Endothelial cell of umbilical vein (primary cell): Measurements from ENCODE around the gene FGF19. TPM values are rescaled to one million over a fixed set of nuclear protein-coding genes. Genes with fewer than 3 reads are reported as not detected.

ENCODE experiments used
- BruUV-seq: library from RNA; stranded (reverse); fragments of 400-500 nt; replicated peaks from 2 replicates; lab custom pipeline; 2021; lab: Mats Ljungman, UMichigan
- CTCF ChIA-PET: fragments of 300-600, 350-600 bp; sonication (Branson Sonifier 250); formaldehyde crosslinking; loops from one replicate; lab custom pipeline; 2021; ENCODE audit warnings: antibody characterized with exemption, inconsistent platforms; lab: Charles Lee
- POLR2A ChIA-PET: fragments of 300-600, 350-600 bp; sonication (Branson Sonifier 250); formaldehyde crosslinking; loops from one replicate; lab custom pipeline; 2021; ENCODE audit warnings: antibody characterized with exemption, inconsistent platforms; lab: Charles Lee
- DNase-seq: peaks from one replicate; pipeline ENCODE4 v3.0.0-alpha.2; 2011; ENCODE audit warnings: low read depth, low spot score
- FAIRE-seq: peaks from 2 replicates; lab custom pipeline; 2011; peaks lifted over from hg19 to GRCh38; lab: Jason Lieb, UNC
- H2AFZ ChIP-seq: 2 replicates; pipeline ENCODE4 v1.6.0; 2012; ENCODE audit warnings: low read depth, low read length, control low read depth, inconsistent platforms
- H3K27ac ChIP-seq: 2 replicates; pipeline ENCODE4 v1.5.1; 2011; ENCODE audit warnings: low read depth, mild to moderate bottlenecking, control low read depth, low read length, moderate library complexity; ENCODE audit not compliant: insufficient read depth
- H3K27me3 ChIP-seq, 2 experiments: 2 replicates each; pipeline versions ENCODE4 v1.6.0 to v1.6.1; 2011; ENCODE audit warnings: low read length in 2 of 2, mixed read lengths in 1 of 2; ENCODE audit not compliant: control insufficient read depth in 2 of 2, insufficient read depth in 2 of 2
- H3K36me3 ChIP-seq, 2 experiments: 2 replicates in 1 of 2; 3 replicates in 1 of 2; pipeline ENCODE4 v1.5.1; 2011; ENCODE audit warnings: low read length in 2 of 2, mild to moderate bottlenecking in 1 of 2, moderate library complexity in 1 of 2; ENCODE audit not compliant: control insufficient read depth in 2 of 2, insufficient read depth in 2 of 2; ENCODE audit errors: extremely low read depth in 1 of 2
- H3K4me1 ChIP-seq: 3 replicates; pipeline ENCODE4 v1.5.1; 2011; ENCODE audit warnings: mild to moderate bottlenecking, low read length; ENCODE audit not compliant: control insufficient read depth, insufficient read depth; ENCODE audit errors: extremely low read depth
- H3K4me2 ChIP-seq: 2 replicates; pipeline ENCODE4 v1.6.1; 2011; ENCODE audit warnings: low read length, control low read depth, mixed read lengths; ENCODE audit not compliant: insufficient read depth
- H3K4me3 ChIP-seq, 3 experiments: fragments of 200-600 bp in 1 of 3; sonication (generic), shearing (Covaris generic) in 1 of 3; replicated peaks in 1 of 3; 2 replicates each; pipeline ENCODE4 v1.5.1; 2011 to 2016; ENCODE audit warnings: control low read depth in 3 of 3, low read length in 3 of 3, mild to moderate bottlenecking in 2 of 3, inconsistent platforms in 1 of 3, low read depth in 1 of 3, moderate library complexity in 1 of 3; ENCODE audit not compliant: insufficient read depth in 1 of 3
- H3K79me2 ChIP-seq: 2 replicates; pipeline ENCODE4 v1.6.0; 2012; ENCODE audit warnings: low read length, inconsistent platforms; ENCODE audit not compliant: control insufficient read depth, insufficient read depth
- H3K9ac ChIP-seq: replicated peaks from 2 replicates; pipeline ENCODE3; 2011; ENCODE audit warnings: low read length, control low read depth; ENCODE audit not compliant: insufficient read depth; ENCODE audit errors: extremely low read depth
- H3K9me1 ChIP-seq: replicated peaks from 3 replicates; pipeline ENCODE4 v1.6.0; 2011; ENCODE audit warnings: mild to moderate bottlenecking, low read length; ENCODE audit not compliant: control insufficient read depth, insufficient read depth; ENCODE audit errors: extremely low read depth
- H3K9me3 ChIP-seq: replicated peaks from 2 replicates; pipeline ENCODE4 v1.5.1; 2012; ENCODE audit warnings: low read length, inconsistent platforms; ENCODE audit not compliant: control insufficient read depth, insufficient read depth
- H4K20me1 ChIP-seq: replicated peaks from 2 replicates; pipeline ENCODE3; 2011; ENCODE audit warnings: mild to moderate bottlenecking, low read length; ENCODE audit not compliant: control insufficient read depth, insufficient read depth; ENCODE audit errors: extremely low read depth
- EZH2 ChIP-seq: IDR thresholded peaks from 2 replicates; pipeline ENCODE4 v1.6.1; 2012; ENCODE audit warnings: borderline replicate concordance, low read depth, mild to moderate bottlenecking, moderate library complexity, low read length, inconsistent platforms; ENCODE audit not compliant: severe bottlenecking
- FOS ChIP-seq: IDR thresholded peaks from 2 replicates; pipeline ENCODE4 v1.6.1; 2011; ENCODE audit warnings: mild to moderate bottlenecking, low read length, moderate library complexity, borderline replicate concordance; ENCODE audit not compliant: insufficient read depth
- GATA2 ChIP-seq: IDR thresholded peaks from 2 replicates; pipeline ENCODE4 v1.7.0; 2011; ENCODE audit warnings: low read depth, mild to moderate bottlenecking, moderate library complexity, mixed read lengths, low read length; ENCODE audit not compliant: insufficient read length, insufficient read depth
- JUN ChIP-seq: IDR thresholded peaks from 2 replicates; pipeline ENCODE4 v1.6.1; 2011; ENCODE audit warnings: borderline replicate concordance, low read depth; ENCODE audit not compliant: insufficient read length, insufficient read depth
- MAX ChIP-seq: IDR thresholded peaks from 2 replicates; pipeline ENCODE4 v1.6.1; 2011; ENCODE audit not compliant: insufficient read depth, insufficient read length
- MYC ChIP-seq: IDR thresholded peaks from one replicate; pipeline ENCODE4 v1.6.1; 2011; ENCODE audit warnings: mild to moderate bottlenecking, low read depth, low read length
- POLR2A ChIP-seq: IDR thresholded peaks from 2 replicates; pipeline ENCODE4 v1.6.1; 2012; ENCODE audit warnings: low read depth, mild to moderate bottlenecking, control low read depth, low read length
- POLR2AphosphoS5 ChIP-seq: IDR thresholded peaks from 2 replicates; pipeline ENCODE4 v1.6.1; 2012; ENCODE audit warnings: low read depth, mild to moderate bottlenecking, control low read depth, low read length, moderate library complexity; ENCODE audit not compliant: insufficient read depth
- dilution Hi-C: fragments of 300-500 bp; cut with MboI; formaldehyde crosslinking; loops from one replicate; pipeline ENCODE4 v1.15.0; 2019; ENCODE audit warnings: low sequenced_read_pairs; ENCODE audit not compliant: extremely low pct_ligation_motif_present
- intact Hi-C: fragments of 100-400 bp; cut with micrococcal nuclease; formaldehyde crosslinking; loops from one replicate; pipeline ENCODE4 v1.10.0; 2022
- polyA plus RNA-seq, 4 experiments: library from polyadenylated mRNA; depleted of rRNA in 3 of 4; stranded (reverse) in 3 of 4; unstranded in 1 of 4; fragments of >200 nt; gene quantifications; 2 replicates each; pipeline versions ENCODE4 v1.2.1 to v1.2.3, GENCODE V29; 2011 to 2012; ENCODE audit warnings: missing spikeins in 1 of 4
- total RNA-seq: library from RNA; stranded (reverse); gene quantifications from 2 replicates; pipeline ENCODE4 v1.2.3, GENCODE V29; 2021
- TF ChIP-seq, protein P1 (sequence below), 2 donors: IDR thresholded peaks; 1 replicate in 1 of 2; 2 replicates in 1 of 2; pipeline ENCODE4 v1.5.1; 2011; ENCODE audit warnings: low read length in 2 of 2, mild to moderate bottlenecking in 2 of 2, moderate library complexity in 2 of 2, control low read depth in 1 of 2, inconsistent platforms in 1 of 2, low read depth in 1 of 2; ENCODE audit not compliant: insufficient read depth in 1 of 2; ENCODE audit errors: extremely low read depth in 1 of 2

FGF19 gene
- total and polyA plus RNA-seq, 2 donors (not counting 3 experiments of a cell fraction or from before 2014, with no cell fraction given), result 0.03 TPM; not detected in 1

GRCh38 chr11:69659591-69659990 is 44.2 kb downstream of the FGF19 start:
- peaks cover 2 to 7% of the 10 kb centered on the region in 2 experiments for H3K36me3 ChIP-seq
- dilution Hi-C loops (loop anchor here (25.0 kb wide), 1 partner anchor 547 kb away; no protein-coding TSS in a partner anchor), intact Hi-C loops (loop anchor here (5.0 kb wide), 1 partner anchor 557 kb away; no protein-coding TSS in a partner anchor)
- FAIRE-seq (no peak), DNase-seq (no peak)
- no peak overlapping the region for H3K27ac ChIP-seq
- H2AFZ ChIP-seq, result no peak overlapping the region
- H3K4me2 ChIP-seq, result no peak overlapping the region
- H3K79me2 ChIP-seq, result no peaks in the 10 kb centered on the region
- H3K9me1 ChIP-seq, result no peaks in the 10 kb centered on the region
- CTCF ChIA-PET, result interaction anchor here (1.1 to 6.1 kb wide), 4 partner anchors 11 to 558 kb away, joined by 3 to 47 read pairs (median 7); no protein-coding TSS in a partner anchor
- no peaks in the 10 kb centered on the region for H4K20me1 ChIP-seq
- BruUV-seq, result no TSS peak
- H3K27me3 ChIP-seq, result no peaks in the 10 kb centered on the region
- H3K9ac ChIP-seq, result no peak overlapping the region
- H3K4me3 ChIP-seq, result no peak overlapping the region
- H3K4me1 ChIP-seq, result peaks cover 3% of the 10 kb centered on the region
- no peaks in the 10 kb centered on the region for H3K9me3 ChIP-seq
- TF ChIP-seq EZH2, result no peak
- TF ChIP-seq POLR2A, result no peak
- TF ChIP-seq POLR2AphosphoS5, result no peak
- TF ChIP-seq GATA2, result no peak
- TF ChIP-seq, protein P1, sequence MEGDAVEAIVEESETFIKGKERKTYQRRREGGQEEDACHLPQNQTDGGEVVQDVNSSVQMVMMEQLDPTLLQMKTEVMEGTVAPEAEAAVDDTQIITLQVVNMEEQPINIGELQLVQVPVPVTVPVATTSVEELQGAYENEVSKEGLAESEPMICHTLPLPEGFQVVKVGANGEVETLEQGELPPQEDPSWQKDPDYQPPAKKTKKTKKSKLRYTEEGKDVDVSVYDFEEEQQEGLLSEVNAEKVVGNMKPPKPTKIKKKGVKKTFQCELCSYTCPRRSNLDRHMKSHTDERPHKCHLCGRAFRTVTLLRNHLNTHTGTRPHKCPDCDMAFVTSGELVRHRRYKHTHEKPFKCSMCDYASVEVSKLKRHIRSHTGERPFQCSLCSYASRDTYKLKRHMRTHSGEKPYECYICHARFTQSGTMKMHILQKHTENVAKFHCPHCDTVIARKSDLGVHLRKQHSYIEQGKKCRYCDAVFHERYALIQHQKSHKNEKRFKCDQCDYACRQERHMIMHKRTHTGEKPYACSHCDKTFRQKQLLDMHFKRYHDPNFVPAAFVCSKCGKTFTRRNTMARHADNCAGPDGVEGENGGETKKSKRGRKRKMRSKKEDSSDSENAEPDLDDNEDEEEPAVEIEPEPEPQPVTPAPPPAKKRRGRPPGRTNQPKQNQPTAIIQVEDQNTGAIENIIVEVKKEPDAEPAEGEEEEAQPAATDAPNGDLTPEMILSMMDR (IDR thresholded peaks at IDR 0.05; ENCODE audit: extremely low read depth in 1 of 2, insufficient read depth in 1 of 2, low read depth in 1 of 2, low read length in 2 of 2), result no peak
- no peak for TF ChIP-seq MAX
- no peak for TF ChIP-seq FOS
- no peak for TF ChIP-seq JUN
- TF ChIP-seq MYC, result no peak
- POLR2A ChIA-PET, result no interaction called here
